ENCODE data around the gene NGRN.
A peak's percentile ranks its signal among the peaks of the same experiment; 100 is the strongest.
"Not testable (repeated sequence)": the region's sequence is repeated elsewhere in the genome, so short reads cannot be mapped to it uniquely, and the experiment has no call there.

Gene NGRN

DNA sequence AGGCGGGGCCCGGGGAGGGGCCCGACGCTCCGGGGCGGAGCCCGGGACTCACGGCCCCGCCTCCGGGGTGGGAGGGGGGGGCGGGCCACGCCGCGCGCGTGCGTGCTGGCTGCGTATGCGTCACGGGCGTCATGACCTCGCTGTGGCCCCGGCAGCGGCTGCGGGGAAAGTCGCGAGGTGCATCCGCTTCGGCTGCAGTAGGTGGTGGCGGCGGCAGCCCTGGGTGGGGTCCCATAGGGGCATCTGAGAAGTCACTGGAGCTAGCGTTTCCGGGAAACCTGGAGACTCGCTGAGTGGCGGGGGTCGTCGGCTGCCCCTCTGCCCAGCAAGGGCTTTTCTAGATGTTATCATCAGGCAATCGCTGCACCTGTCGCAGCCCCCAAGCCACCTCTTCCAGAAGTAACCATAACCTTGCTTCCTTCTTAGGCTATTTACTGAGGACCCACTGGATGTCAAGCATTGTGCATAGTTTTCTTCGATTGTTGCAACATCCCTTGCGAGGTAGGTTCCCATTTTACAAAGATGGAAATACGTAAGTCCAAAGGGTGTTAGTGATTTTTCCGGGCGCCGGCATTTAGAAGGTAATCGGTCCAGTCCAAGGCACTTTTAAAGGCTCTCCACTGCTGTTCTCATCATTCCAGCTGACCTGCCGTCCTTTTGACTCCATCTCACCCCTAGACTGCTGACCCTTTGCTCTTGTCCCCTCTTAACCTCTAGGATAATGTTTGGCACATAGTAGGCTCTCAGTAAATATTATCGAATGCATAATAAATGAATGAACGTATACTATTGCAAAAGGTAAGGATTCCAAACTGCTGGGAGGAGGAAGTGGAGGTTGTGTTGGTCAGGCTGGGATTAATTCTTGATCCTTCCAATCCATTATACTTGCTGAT, 31.1 kb upstream of the NGRN start, which contains the start of gene GDPGP1:
Gene GDPGP1 (plus strand): TSS at position 114 of the 893 bp plus-strand sequence. CDS start 6,700 bp downstream, outside the sequence.
- FAIRE-seq, result no peak

DNA sequence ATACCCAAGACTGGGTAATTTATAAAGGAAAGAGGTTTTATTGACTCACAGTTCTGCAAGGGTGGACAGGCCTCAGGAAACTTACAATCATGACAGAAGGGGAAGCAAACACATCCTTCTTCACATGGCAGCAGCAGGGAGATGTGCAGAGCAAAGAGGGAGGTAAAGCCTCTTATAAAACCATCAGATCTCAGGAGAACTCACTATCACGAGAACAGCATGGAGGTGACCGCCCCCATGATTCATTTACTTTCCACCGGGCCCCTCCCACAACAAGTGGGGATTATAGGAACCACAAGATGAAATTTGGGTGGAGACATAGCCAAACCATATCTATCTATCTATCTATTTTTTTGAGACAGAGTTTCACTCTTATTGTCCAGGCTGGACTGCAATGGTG, 26.1 kb upstream of the NGRN start:
- FAIRE-seq, result no peak

DNA sequence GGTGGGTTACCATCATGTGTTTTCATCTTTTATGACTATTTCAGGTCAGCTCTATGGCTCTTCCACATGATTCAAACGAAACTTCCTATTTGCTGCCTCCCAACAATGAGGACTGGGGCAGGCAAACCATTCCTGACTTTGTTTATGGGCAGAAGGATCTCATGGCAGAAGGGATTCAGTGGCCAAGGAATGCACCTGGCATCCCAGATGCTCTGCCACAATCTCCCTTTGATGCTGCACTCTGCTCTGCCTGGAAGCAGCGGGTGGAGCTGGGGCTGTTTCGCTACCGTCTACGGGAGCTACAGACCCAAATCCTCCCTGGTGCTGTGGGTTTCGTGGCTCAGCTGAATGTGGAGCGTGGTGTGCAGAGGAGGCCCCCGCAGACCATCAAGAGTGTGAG, 24.6 kb upstream of the NGRN start:
- no peak for FAIRE-seq

DNA sequence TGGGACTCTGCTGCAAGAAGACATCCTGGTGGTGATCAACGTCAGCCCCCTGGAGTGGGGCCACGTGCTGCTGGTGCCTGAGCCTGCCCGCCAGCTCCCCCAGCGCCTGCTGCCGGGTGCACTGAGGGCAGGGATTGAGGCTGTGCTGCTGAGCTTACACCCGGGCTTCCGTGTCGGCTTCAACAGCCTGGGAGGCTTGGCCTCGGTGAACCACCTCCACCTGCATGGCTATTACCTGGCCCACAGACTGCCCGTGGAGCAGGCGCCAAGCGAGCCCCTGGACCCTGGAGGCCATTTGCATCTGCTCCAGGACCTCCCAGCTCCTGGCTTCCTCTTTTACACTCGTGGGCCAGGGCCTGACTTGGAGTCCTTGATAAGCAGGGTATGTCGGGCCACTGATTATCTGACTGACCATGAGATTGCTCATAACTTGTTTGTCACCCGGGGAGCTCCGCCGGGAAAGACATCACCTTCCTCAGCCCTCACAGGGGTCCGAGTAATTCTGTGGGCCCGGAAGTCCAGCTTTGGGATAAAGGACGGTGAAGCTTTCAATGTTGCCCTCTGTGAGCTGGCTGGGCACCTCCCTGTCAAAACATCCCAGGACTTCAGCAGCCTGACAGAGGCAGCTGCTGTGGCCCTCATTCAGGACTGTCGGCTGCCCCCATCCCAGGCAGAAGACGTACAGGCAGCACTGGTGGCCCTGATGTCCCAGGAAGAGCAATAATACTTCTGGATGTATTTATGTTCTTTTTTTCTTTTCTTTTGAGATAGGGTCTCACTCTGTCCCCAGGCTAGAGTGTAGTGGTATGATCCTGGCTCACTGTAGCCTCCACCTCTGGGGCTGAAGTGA, 23.9 kb upstream of the NGRN start:
- no peak for FAIRE-seq

DNA sequence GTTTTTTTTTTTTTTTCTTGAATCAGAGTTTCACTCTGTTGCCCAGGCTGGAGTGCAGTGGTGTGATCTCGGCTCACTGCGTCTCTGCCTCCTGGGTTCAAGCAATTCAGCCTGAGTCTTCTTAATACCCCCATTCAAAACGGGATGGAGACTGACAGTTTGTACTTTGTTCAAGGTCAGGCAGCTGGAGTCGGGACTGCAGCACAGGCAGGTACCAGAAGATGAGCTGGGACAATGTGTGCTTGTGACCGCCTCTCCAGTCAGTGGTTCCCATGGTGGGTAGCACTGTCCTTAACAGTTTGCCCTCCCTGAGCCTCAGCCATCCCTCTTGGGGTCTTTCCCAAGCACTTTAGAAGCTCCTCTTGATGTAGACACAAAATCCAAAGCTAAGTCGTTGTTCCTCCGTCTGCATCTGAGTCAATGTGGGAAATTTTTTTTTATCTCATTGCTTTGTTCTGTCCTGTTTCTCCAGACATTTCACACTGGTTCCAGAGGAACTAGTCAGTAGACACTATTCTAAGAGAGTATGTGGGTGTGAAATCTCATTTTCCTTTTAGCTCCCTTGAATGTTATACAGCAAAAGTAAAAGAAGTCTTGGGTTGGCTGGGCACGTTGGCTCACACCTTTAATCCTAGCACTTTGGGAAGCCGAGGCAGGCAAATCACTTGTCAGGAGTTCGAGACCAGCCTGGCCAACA, 21.4 kb upstream of the NGRN start:
- FAIRE-seq, result no peak

DNA sequence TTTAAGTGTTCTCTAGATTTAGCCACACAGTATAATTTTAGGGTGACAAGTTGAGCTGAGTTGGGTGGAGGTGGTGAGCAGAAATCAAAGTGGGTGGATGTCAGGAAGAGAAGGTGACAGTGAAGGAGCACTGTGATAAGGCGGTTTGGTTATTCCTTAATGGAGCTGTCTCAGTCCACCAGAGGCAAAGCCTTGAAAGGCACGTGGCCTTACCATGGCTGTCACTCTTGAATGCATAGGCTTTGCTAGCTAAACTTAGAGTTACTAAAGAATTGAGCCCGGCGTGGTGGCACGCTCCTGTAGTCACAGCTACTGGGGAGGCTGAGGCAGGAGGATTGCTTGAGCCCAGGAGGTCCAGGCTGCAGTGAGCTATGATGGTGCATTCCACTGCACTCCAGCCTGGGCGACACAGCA, 16.7 kb upstream of the NGRN start:
- FAIRE-seq, result no peak

DNA sequence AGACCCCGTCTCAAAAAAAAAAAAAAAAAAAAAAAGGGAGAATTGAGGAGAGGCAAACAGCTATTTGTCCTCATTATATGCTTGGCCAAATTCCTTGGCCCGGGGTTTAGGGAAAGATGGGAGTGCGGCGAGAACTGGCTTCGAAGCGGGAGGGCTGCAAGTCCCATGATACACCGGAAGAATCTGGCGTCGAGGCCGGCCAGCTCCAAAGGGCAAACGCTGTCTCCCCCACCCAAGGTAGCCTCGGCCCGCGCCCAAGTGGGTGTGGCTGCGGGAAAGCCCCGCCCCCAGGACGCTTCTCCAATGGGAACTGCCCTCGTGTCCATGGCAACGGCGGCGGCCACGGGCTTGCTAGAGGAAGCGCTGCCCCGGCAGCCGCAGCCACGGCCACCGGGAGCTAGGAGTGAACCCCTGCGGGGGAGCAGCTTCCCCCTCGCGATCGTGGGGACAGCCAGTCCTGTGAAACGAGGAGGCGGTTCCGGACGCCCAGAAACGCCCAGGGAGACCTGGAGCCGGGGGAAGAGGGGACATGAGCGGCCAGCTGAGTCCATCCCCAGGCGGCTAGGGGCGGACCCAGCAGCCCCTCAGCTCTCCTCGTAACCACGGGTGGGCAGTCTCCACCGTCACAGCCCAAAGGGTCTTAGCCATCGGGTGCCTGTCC, 16.1 kb upstream of the NGRN start, which contains the start of gene TTLL13:
Gene TTLL13 (plus strand): TSS at position 354 of the 661 bp plus-strand sequence. CDS start 1,075 bp downstream, outside the sequence.
- peak; percentile 28 for FAIRE-seq

- FAIRE-seq, result no peak
These were observed 7.7 kb upstream of the NGRN start for GRCh38 chr15:90257776-90258175.

DNA sequence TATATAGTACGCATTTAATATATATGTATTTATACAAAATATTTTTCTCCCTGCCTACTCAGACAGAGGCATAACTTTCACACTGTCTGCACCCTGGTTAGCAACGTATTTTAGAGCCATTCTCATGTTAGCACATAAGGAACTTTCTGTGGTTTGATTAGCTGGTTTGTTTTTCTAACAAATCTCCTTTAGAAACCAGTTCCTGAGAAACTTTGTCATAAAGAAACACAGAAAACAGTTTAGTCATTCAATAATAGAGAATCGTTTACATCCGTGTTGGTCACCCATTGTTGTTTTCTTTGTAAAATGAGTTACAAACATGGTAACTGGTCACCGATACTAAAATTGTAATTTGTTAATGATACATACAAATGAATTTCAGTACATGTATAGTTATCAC, 5.9 kb upstream of the NGRN start:
- no peak for FAIRE-seq

- not testable (repeated sequence) for FAIRE-seq
These were observed 4.7 kb upstream of the NGRN start for GRCh38 chr15:90260731-90261130.

GRCh38 chr15:90261811-90262210, 3.7 kb upstream of the NGRN start:
- FAIRE-seq, result no peak

- FAIRE-seq, result no peak
These were observed 3.0 kb upstream of the NGRN start for GRCh38 chr15:90262426-90262825.

- FAIRE-seq, result no peak
These were observed 801 bp upstream of the NGRN start for GRCh38 chr15:90264671-90265070.

GRCh38 chr15:90266061-90266431, 574 bp downstream of the NGRN start:
- no peak for FAIRE-seq

DNA sequence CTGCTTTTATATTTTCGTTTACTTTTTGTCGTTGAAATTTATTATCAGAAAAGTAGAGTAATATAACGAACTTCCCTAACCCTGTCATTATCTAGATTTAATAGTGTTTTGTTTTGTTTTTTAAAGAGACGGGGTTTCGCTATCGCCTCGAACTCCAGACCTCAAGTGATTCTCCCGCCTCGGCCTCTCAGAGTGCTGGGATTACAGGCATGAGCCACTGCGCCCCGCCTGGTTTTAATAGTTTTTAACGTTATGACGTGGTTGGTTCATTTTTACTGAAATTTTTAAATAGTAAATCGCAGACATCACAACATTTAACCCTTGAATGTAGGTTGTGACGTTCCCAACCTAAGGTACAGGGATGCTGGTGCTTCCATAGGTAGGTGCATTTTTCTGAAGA, 1.0 kb downstream of the NGRN start:
- FAIRE-seq, result no peak

DNA sequence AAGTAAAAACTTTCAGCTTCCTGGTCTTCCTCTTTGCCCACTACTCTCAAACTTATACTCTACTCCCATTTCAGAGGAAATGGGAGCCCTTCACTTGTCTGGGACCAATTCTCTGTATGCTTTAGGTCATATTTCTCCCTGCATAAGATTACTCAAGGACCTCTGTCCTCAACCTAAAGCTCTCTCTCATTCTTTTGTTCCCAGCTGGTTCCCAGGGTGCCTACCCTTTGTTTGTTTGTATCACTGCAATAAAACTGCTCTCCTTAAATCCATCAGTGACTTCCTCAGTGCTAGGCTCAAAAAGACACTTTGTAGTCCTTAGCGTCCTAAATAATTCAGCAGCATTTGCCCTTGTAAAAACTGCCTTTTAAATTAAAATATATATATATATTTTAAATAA, 2.9 kb downstream of the NGRN start:
- no peak for FAIRE-seq

DNA sequence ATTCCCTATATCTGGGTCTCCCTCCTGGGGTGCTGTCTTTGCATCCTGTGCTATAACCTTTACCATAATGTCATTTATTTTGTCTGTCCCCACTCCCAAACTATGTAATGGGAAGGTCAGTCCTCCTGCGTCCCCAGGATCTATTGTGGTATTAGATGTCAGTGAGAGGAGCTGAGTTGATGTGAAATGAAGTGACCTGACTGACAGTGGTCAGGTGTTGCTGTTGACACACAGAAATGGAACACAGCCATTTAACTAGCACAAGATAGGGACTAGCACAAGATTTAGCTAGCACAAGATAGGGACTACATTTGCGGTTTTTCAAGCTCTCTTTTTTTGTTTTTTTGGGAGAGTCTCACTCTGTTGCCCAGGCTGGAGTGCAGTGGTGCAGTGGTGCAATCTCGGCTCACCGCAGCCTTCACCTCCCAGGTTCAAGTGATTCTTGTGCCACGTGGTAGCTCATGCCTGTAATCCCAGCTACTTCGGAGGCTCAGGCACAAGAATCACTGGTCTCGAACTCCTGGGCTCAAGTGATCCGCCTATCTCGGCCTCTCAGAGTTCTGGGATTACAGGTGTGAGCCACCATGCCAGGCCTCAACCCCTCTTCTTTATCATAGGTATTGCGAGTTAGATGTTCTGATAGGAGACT, 5.2 kb downstream of the NGRN start:
- no peak for FAIRE-seq

GRCh38 chr15:90271459-90272166, 6.1 kb downstream of the NGRN start:
- FAIRE-seq, result no peak

DNA sequence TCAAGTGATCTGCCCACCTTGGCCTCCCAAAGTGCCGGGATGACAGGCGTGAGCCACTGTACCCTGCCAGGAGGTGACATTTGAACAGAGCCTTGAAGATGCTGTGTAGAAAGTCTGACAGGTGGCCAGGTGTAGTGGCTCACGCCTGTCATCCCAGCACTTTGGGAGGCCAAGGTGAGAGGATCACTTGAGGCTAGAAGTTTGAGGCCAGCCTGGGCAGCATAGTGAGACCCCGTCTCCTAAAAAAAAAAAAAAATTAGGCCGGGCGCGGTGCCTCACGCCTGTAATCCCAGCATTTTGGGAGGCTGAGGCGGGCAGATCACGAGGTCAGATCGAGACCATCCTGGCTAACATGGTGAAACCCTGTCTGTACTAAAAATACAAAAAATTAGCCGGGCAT, 13.0 kb downstream of the NGRN start:
- FAIRE-seq, result not testable (repeated sequence)

- not testable (repeated sequence) for FAIRE-seq
These were observed 15.3 kb downstream of the NGRN start for GRCh38 chr15:90280743-90281142.

GRCh38 chr15:90281637-90282036, 16.2 kb downstream of the NGRN start:
- FAIRE-seq, result not testable (repeated sequence)
